Endothelial cell of umbilical vein (primary cell): ENCODE data around the gene CDHR5. TPM values are rescaled to one million over a fixed set of nuclear protein-coding genes. Genes with fewer than 3 reads are reported as not detected.

Experiments
- BruUV-seq: library from RNA; stranded (reverse); fragments of 400-500 nt; replicated peaks from 2 replicates; lab custom pipeline; 2021; lab: Mats Ljungman, UMichigan
- CTCF ChIA-PET: fragments of 300-600, 350-600 bp; sonication (Branson Sonifier 250); formaldehyde crosslinking; loops from one replicate; lab custom pipeline; 2021; ENCODE audit warnings: antibody characterized with exemption, inconsistent platforms; lab: Charles Lee
- POLR2A ChIA-PET: fragments of 300-600, 350-600 bp; sonication (Branson Sonifier 250); formaldehyde crosslinking; loops from one replicate; lab custom pipeline; 2021; ENCODE audit warnings: antibody characterized with exemption, inconsistent platforms; lab: Charles Lee
- DNase-seq: peaks from one replicate; pipeline ENCODE4 v3.0.0-alpha.2; 2011; ENCODE audit warnings: low read depth, low spot score
- FAIRE-seq: peaks from 2 replicates; lab custom pipeline; 2011; peaks lifted over from hg19 to GRCh38; lab: Jason Lieb, UNC
- H2AFZ ChIP-seq: 2 replicates; pipeline ENCODE4 v1.6.0; 2012; ENCODE audit warnings: low read depth, low read length, control low read depth, inconsistent platforms
- H3K27ac ChIP-seq: 2 replicates; pipeline ENCODE4 v1.5.1; 2011; ENCODE audit warnings: low read depth, mild to moderate bottlenecking, control low read depth, low read length, moderate library complexity; ENCODE audit not compliant: insufficient read depth
- H3K27me3 ChIP-seq, 2 experiments: 2 replicates each; pipeline versions ENCODE4 v1.6.0 to v1.6.1; 2011; ENCODE audit warnings: low read length in 2 of 2, mixed read lengths in 1 of 2; ENCODE audit not compliant: control insufficient read depth in 2 of 2, insufficient read depth in 2 of 2
- H3K36me3 ChIP-seq, 2 experiments: 2 replicates in 1 of 2; 3 replicates in 1 of 2; pipeline ENCODE4 v1.5.1; 2011; ENCODE audit warnings: low read length in 2 of 2, mild to moderate bottlenecking in 1 of 2, moderate library complexity in 1 of 2; ENCODE audit not compliant: control insufficient read depth in 2 of 2, insufficient read depth in 2 of 2; ENCODE audit errors: extremely low read depth in 1 of 2
- H3K4me1 ChIP-seq: 3 replicates; pipeline ENCODE4 v1.5.1; 2011; ENCODE audit warnings: mild to moderate bottlenecking, low read length; ENCODE audit not compliant: control insufficient read depth, insufficient read depth; ENCODE audit errors: extremely low read depth
- H3K4me2 ChIP-seq: 2 replicates; pipeline ENCODE4 v1.6.1; 2011; ENCODE audit warnings: low read length, control low read depth, mixed read lengths; ENCODE audit not compliant: insufficient read depth
- H3K4me3 ChIP-seq, 3 experiments: fragments of 200-600 bp in 1 of 3; sonication (generic), shearing (Covaris generic) in 1 of 3; replicated peaks in 1 of 3; 2 replicates each; pipeline ENCODE4 v1.5.1; 2011 to 2016; ENCODE audit warnings: control low read depth in 3 of 3, low read length in 3 of 3, mild to moderate bottlenecking in 2 of 3, inconsistent platforms in 1 of 3, low read depth in 1 of 3, moderate library complexity in 1 of 3; ENCODE audit not compliant: insufficient read depth in 1 of 3
- H3K79me2 ChIP-seq: 2 replicates; pipeline ENCODE4 v1.6.0; 2012; ENCODE audit warnings: low read length, inconsistent platforms; ENCODE audit not compliant: control insufficient read depth, insufficient read depth
- H3K9ac ChIP-seq: replicated peaks from 2 replicates; pipeline ENCODE3; 2011; ENCODE audit warnings: low read length, control low read depth; ENCODE audit not compliant: insufficient read depth; ENCODE audit errors: extremely low read depth
- H3K9me1 ChIP-seq: replicated peaks from 3 replicates; pipeline ENCODE4 v1.6.0; 2011; ENCODE audit warnings: mild to moderate bottlenecking, low read length; ENCODE audit not compliant: control insufficient read depth, insufficient read depth; ENCODE audit errors: extremely low read depth
- H3K9me3 ChIP-seq: replicated peaks from 2 replicates; pipeline ENCODE4 v1.5.1; 2012; ENCODE audit warnings: low read length, inconsistent platforms; ENCODE audit not compliant: control insufficient read depth, insufficient read depth
- H4K20me1 ChIP-seq: replicated peaks from 2 replicates; pipeline ENCODE3; 2011; ENCODE audit warnings: mild to moderate bottlenecking, low read length; ENCODE audit not compliant: control insufficient read depth, insufficient read depth; ENCODE audit errors: extremely low read depth
- CTCF ChIP-seq, 2 donors: IDR thresholded peaks; 1 replicate in 1 of 2; 2 replicates in 1 of 2; pipeline ENCODE4 v1.5.1; 2011; ENCODE audit warnings: low read length in 2 of 2, mild to moderate bottlenecking in 2 of 2, moderate library complexity in 2 of 2, control low read depth in 1 of 2, inconsistent platforms in 1 of 2, low read depth in 1 of 2; ENCODE audit not compliant: insufficient read depth in 1 of 2; ENCODE audit errors: extremely low read depth in 1 of 2
- EZH2 ChIP-seq: IDR thresholded peaks from 2 replicates; pipeline ENCODE4 v1.6.1; 2012; ENCODE audit warnings: borderline replicate concordance, low read depth, mild to moderate bottlenecking, moderate library complexity, low read length, inconsistent platforms; ENCODE audit not compliant: severe bottlenecking
- FOS ChIP-seq: IDR thresholded peaks from 2 replicates; pipeline ENCODE4 v1.6.1; 2011; ENCODE audit warnings: mild to moderate bottlenecking, low read length, moderate library complexity, borderline replicate concordance; ENCODE audit not compliant: insufficient read depth
- GATA2 ChIP-seq: IDR thresholded peaks from 2 replicates; pipeline ENCODE4 v1.7.0; 2011; ENCODE audit warnings: low read depth, mild to moderate bottlenecking, moderate library complexity, mixed read lengths, low read length; ENCODE audit not compliant: insufficient read length, insufficient read depth
- JUN ChIP-seq: IDR thresholded peaks from 2 replicates; pipeline ENCODE4 v1.6.1; 2011; ENCODE audit warnings: borderline replicate concordance, low read depth; ENCODE audit not compliant: insufficient read length, insufficient read depth
- MAX ChIP-seq: IDR thresholded peaks from 2 replicates; pipeline ENCODE4 v1.6.1; 2011; ENCODE audit not compliant: insufficient read depth, insufficient read length
- MYC ChIP-seq: IDR thresholded peaks from one replicate; pipeline ENCODE4 v1.6.1; 2011; ENCODE audit warnings: mild to moderate bottlenecking, low read depth, low read length
- POLR2A ChIP-seq: IDR thresholded peaks from 2 replicates; pipeline ENCODE4 v1.6.1; 2012; ENCODE audit warnings: low read depth, mild to moderate bottlenecking, control low read depth, low read length
- POLR2AphosphoS5 ChIP-seq: IDR thresholded peaks from 2 replicates; pipeline ENCODE4 v1.6.1; 2012; ENCODE audit warnings: low read depth, mild to moderate bottlenecking, control low read depth, low read length, moderate library complexity; ENCODE audit not compliant: insufficient read depth
- dilution Hi-C: fragments of 300-500 bp; cut with MboI; formaldehyde crosslinking; loops from one replicate; pipeline ENCODE4 v1.15.0; 2019; ENCODE audit warnings: low sequenced_read_pairs; ENCODE audit not compliant: extremely low pct_ligation_motif_present
- intact Hi-C: fragments of 100-400 bp; cut with micrococcal nuclease; formaldehyde crosslinking; loops from one replicate; pipeline ENCODE4 v1.10.0; 2022
- polyA plus RNA-seq, 4 experiments: library from polyadenylated mRNA; depleted of rRNA in 3 of 4; stranded (reverse) in 3 of 4; unstranded in 1 of 4; fragments of >200 nt; gene quantifications; 2 replicates each; pipeline versions ENCODE4 v1.2.1 to v1.2.3, GENCODE V29; 2011 to 2012; ENCODE audit warnings: missing spikeins in 1 of 4
- total RNA-seq: library from RNA; stranded (reverse); gene quantifications from 2 replicates; pipeline ENCODE4 v1.2.3, GENCODE V29; 2021

Gene CDHR5
- total and polyA plus RNA-seq, 2 donors (not counting 3 experiments of a cell fraction or from before 2014, with no cell fraction given): not detected

DNA sequence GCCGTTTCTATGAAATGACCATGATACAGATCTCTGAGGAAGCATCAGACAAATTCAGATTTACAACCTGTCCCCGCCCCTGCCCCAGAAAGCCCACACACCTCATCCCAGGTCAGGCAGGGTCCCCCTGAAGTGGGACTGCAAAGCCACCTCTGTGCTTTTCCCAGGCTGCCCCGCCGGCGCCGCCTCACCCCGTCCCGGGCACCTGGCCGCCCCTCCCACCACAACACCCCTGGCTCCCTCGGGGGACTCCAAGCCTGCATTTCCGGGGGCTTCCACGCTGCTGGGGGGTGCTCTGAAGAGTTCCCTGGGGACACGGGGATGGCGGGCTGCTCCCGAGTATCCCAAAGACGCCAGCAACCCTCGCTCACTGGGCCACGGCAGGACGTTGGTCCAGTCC is 35.5 kb upstream of the CDHR5 start:
- dilution Hi-C loops: no loop called here
- Histone ChIP-seq H3K79me2 (no peaks in the 10 kb centered on the region), H3K27me3 (no peaks in the 10 kb centered on the region), H3K4me1 (no peaks in the 10 kb centered on the region), H3K9me3 (no peaks in the 10 kb centered on the region), H3K4me2 (no peak overlapping the region), H3K9ac (no peak overlapping the region), H2AFZ (no peak overlapping the region), H3K36me3 (peaks cover 2 to 28% of the 10 kb centered on the region in 2 experiments), H4K20me1 (no peaks in the 10 kb centered on the region), H3K4me3 (no peak overlapping the region), H3K9me1 (no peaks in the 10 kb centered on the region), H3K27ac (no peak overlapping the region)
- ChIA-PET CTCF (interaction anchor here (0.9 to 1.0 kb wide), 2 partner anchors 21 to 62 kb away, joined by 3 read pairs; no protein-coding TSS in a partner anchor), POLR2A (no interaction called here)
- BruUV-seq: no TSS peak
- intact Hi-C loops: no loop called here
- no peak for TF ChIP-seq MAX
- TF ChIP-seq MYC: no peak
- TF ChIP-seq CTCF (IDR thresholded peaks at IDR 0.05; ENCODE audit: extremely low read depth in 1 of 2, insufficient read depth in 1 of 2, low read depth in 1 of 2, low read length in 2 of 2): no peak
- TF ChIP-seq POLR2A: no peak
- FAIRE-seq (no peak), DNase-seq (no peak)

- Histone ChIP-seq H3K9me1 (no peaks in the 10 kb centered on the region), H3K79me2 (no peaks in the 10 kb centered on the region), H3K9me3 (no peaks in the 10 kb centered on the region), H4K20me1 (no peaks in the 10 kb centered on the region), H3K9ac (no peak overlapping the region), H3K4me2 (no peak overlapping the region), H3K36me3 (peaks cover 2 to 28% of the 10 kb centered on the region in 2 experiments), H3K4me3 (no peak overlapping the region), H3K4me1 (no peaks in the 10 kb centered on the region), H3K27me3 (no peaks in the 10 kb centered on the region), H3K27ac (no peak overlapping the region), H2AFZ (no peak overlapping the region)
- intact Hi-C loops: no loop called here
- FAIRE-seq (no peak), DNase-seq (no peak)
- ChIA-PET CTCF (no interaction called here), POLR2A (no interaction called here)
- dilution Hi-C loops: no loop called here
- no TSS peak for BruUV-seq
- no peak for TF ChIP-seq FOS
- TF ChIP-seq CTCF (IDR thresholded peaks at IDR 0.05; ENCODE audit: extremely low read depth in 1 of 2, insufficient read depth in 1 of 2, low read depth in 1 of 2, low read length in 2 of 2): no peak
- TF ChIP-seq JUN: no peak
- TF ChIP-seq MAX: no peak
- no peak for TF ChIP-seq GATA2
- TF ChIP-seq MYC: no peak
- no peak for TF ChIP-seq EZH2
- no peak for TF ChIP-seq POLR2A
- TF ChIP-seq POLR2AphosphoS5: no peak
Observed at GRCh38 chr11:659532-660085, 34.9 kb upstream of the CDHR5 start.
